Left lung (tissue), 10 donors: ENCODE data around the gene CLCA2. TPM values are rescaled to one million over a fixed set of nuclear protein-coding genes. Genes with fewer than 3 reads are reported as not detected.

Experiments used
- ATAC-seq: fragments of 200-7000 bp; cut with Tn5 transposase; one replicate; pipeline ENCODE4 v1.9.1; 2020; ENCODE audit warnings: moderate library complexity
- DNase-seq, 4 donors: peaks; one replicate each; pipeline ENCODE4 v3.0.0-alpha.2; 2013 to 2020
- H3K27ac ChIP-seq, 2 donors: fragments of 200-600 bp; sonication (generic) in 1 of 2; one replicate each; pipeline versions ENCODE4 v1.5.0 to v1.8.0; 2020 to 2021
- H3K27me3 ChIP-seq, 2 donors: fragments of 200-600 bp; sonication (generic) in 1 of 2; one replicate each; pipeline versions ENCODE4 v1.5.0 to v1.8.0; 2020 to 2021
- H3K36me3 ChIP-seq, 2 donors: fragments of 200-600 bp; sonication (generic) in 1 of 2; one replicate each; pipeline versions ENCODE4 v1.5.0 to v1.8.0; 2020 to 2021
- H3K4me1 ChIP-seq, 2 donors: fragments of 200-600 bp; one replicate each; pipeline ENCODE4 v1.8.0; 2021
- H3K4me3 ChIP-seq, 2 donors: fragments of 200-600 bp; sonication (generic) in 1 of 2; one replicate each; pipeline versions ENCODE4 v1.5.0 to v1.8.0; 2020 to 2021; ENCODE audit warnings: mild to moderate bottlenecking in 1 of 2
- H3K9me3 ChIP-seq, 2 donors: fragments of 200-600 bp; sonication (generic) in 1 of 2; one replicate each; pipeline versions ENCODE4 v1.5.0 to v1.8.0; 2020 to 2021
- intact Hi-C, 2 donors: fragments of 100-400 bp; cut with DNase I; formaldehyde crosslinking; loops; one replicate each; pipeline versions ENCODE4 v1.11.2 to v1.14.2; 2022
- polyA plus RNA-seq, 6 donors: library from polyadenylated mRNA; unstranded; fragments of 120-200 nt; gene quantifications; one replicate each; pipeline ENCODE4 v1.2.1, GENCODE V29; 2013; ENCODE audit not compliant: insufficient read length in 6 of 6
- total RNA-seq, 2 donors: library from RNA; stranded (reverse); fragmentation: NEBNext Ultra II Directional; extraction: Animal tissue kit (Norgen Biotek cat#: 25700); gene quantifications; one replicate each; pipeline ENCODE4 v1.2.1, GENCODE V29; 2021
- TF ChIP-seq, protein P1 (sequence below), 2 donors: fragments of 200-600 bp; sonication (generic) in 1 of 2; IDR thresholded peaks; one replicate each; pipeline versions ENCODE4 v1.5.0 to v1.8.0; 2021; ENCODE audit warnings: antibody characterized with exemption in 2 of 2
- donor health status: DM: no; HTN: yes; CAD: no.
- donor health status: DM: no; HTN: no; CAD: no.

CLCA2 gene
- total and polyA plus RNA-seq, 8 donors = 0.13 to 0.42 (median 0.16) TPM

DNA sequence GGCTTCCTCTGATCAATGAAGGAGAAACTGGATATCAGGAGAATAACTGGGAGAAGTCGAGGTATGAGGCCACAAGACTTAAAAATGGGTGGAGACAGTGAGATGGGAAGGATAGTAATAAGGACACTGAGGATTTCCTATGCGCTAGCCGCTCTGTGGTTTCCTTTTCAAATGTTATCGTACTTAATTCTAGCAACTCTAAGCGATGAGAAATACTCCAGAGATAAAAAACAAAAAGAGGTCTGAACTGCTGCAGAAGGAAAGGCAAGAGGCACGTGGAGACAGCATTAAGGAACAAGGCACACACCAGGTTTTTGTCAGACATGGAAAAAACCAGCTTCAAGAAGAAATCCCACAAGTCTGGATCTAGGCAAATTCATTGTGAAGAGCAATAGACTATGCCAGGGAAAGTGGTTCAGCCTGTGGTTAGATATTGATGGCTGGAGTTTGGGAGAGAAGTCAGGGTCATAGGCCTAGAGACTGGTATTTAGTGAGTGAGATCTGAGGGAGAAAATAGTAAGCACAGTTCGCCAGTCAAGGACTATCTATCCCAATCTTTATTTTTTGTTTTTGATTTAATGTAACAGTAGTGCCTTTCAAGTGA lies 5.3 kb downstream of the CLCA2 start:
- DNase-seq (peak in 2 of 4 donors; percentile 27 to 29), ATAC-seq (peak; percentile 41)
- H3K27me3 ChIP-seq = no peaks in the 10 kb centered on the region
- peak overlapping the region; percentile 69 to 80 for H3K27ac ChIP-seq
- no peaks in the 10 kb centered on the region for H3K36me3 ChIP-seq
- intact Hi-C loops = no loop called here
- H3K4me1 ChIP-seq = peaks cover 8 to 22% of the 10 kb centered on the region in 2 donors
- TF ChIP-seq, protein P1, sequence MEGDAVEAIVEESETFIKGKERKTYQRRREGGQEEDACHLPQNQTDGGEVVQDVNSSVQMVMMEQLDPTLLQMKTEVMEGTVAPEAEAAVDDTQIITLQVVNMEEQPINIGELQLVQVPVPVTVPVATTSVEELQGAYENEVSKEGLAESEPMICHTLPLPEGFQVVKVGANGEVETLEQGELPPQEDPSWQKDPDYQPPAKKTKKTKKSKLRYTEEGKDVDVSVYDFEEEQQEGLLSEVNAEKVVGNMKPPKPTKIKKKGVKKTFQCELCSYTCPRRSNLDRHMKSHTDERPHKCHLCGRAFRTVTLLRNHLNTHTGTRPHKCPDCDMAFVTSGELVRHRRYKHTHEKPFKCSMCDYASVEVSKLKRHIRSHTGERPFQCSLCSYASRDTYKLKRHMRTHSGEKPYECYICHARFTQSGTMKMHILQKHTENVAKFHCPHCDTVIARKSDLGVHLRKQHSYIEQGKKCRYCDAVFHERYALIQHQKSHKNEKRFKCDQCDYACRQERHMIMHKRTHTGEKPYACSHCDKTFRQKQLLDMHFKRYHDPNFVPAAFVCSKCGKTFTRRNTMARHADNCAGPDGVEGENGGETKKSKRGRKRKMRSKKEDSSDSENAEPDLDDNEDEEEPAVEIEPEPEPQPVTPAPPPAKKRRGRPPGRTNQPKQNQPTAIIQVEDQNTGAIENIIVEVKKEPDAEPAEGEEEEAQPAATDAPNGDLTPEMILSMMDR (IDR thresholded peaks at IDR 0.05) = no peak
- H3K9me3 ChIP-seq = no peaks in the 10 kb centered on the region
- H3K4me3 ChIP-seq = no peak overlapping the region

DNA sequence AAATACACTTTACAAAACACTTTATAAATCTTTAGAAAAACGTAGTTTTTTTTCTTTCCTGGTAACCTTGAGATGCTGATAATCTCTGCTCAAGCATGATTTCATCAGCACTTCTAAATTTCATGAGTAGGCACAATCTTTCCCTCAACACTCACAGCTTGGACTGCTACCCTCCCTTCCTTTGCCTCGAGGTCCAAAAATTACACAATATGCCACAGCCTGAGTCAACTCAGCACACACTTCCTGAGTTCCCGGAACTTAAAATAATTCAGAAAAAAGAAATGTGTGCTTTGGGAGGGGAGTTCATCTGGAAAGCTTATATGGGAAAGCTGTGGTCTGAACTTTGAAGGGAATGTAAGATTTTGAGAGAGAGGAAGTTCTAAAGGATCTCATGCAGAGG lies 5.9 kb downstream of the CLCA2 start:
- intact Hi-C loops = no loop called here
- ATAC-seq (peak; percentile 97), DNase-seq (peak in 3 of 4 donors; percentile 48 to 93 (median 90))
- TF ChIP-seq, protein P1 (IDR thresholded peaks at IDR 0.05) = no peak
- Histone ChIP-seq H3K4me1 (peaks cover 8 to 22% of the 10 kb centered on the region in 2 donors), H3K4me3 (no peak overlapping the region), H3K9me3 (no peaks in the 10 kb centered on the region), H3K27me3 (no peaks in the 10 kb centered on the region), H3K36me3 (no peaks in the 10 kb centered on the region), H3K27ac (peak overlapping the region; percentile 69 to 80)

DNA sequence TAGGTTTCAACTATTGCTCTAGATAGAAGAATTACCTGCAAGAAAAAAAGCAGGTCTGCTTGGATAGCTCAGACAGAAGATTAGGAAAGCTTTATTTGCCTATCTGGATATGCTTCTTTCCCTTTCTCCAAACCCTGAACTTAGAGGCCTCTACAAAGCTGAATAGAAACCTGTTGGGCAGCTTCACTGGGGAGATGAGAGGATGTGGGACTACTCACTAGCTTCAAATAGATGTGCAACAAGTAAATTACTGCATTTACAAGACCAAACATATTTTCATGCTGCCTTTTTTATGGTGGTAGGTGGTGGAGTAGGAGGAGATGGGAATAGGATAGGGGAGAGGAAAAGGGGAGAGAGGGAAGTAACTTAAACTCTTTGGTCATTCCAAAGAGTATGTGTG lies 6.4 kb downstream of the CLCA2 start:
- Histone ChIP-seq H3K4me3 (no peak overlapping the region), H3K4me1 (peaks cover 8 to 22% of the 10 kb centered on the region in 2 donors), H3K36me3 (no peaks in the 10 kb centered on the region), H3K27ac (peak overlapping the region; percentile 69 to 80), H3K27me3 (no peaks in the 10 kb centered on the region), H3K9me3 (no peaks in the 10 kb centered on the region)
- DNase-seq (peak in 1 of 4 donors; percentile 21), ATAC-seq (peak; percentile 56)
- TF ChIP-seq, protein P1 (IDR thresholded peaks at IDR 0.05) = no peak
- intact Hi-C loops = no loop called here

DNA sequence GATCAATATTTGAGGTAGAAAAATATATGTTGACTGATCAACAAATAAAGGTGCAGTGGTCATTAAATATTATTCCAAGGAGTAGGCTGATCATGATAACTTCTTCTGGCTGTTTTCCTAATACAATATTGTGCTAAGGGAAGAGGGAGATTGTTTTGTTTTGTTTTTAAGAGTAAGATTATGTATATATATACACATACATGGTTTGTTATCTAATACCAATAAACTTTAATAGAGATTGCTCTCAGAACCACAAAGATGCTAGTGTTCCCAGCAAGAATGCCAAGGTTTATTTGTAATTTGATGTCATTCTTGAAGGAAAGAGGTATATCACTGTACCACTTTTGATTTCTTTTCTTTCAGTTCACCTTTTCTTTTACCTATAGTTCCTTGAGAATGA lies 10.1 kb downstream of the CLCA2 start:
- no peaks in the 10 kb centered on the region for H3K27me3 ChIP-seq
- TF ChIP-seq, protein P1 (IDR thresholded peaks at IDR 0.05) = no peak
- H3K36me3 ChIP-seq = no peaks in the 10 kb centered on the region
- H3K4me3 ChIP-seq = no peak overlapping the region
- H3K27ac ChIP-seq = no peak overlapping the region
- H3K4me1 ChIP-seq = peaks cover 8 to 17% of the 10 kb centered on the region in 2 donors
- ATAC-seq (no peak), DNase-seq (no peak)
- intact Hi-C loops = no loop called here
- H3K9me3 ChIP-seq = no peaks in the 10 kb centered on the region

DNA sequence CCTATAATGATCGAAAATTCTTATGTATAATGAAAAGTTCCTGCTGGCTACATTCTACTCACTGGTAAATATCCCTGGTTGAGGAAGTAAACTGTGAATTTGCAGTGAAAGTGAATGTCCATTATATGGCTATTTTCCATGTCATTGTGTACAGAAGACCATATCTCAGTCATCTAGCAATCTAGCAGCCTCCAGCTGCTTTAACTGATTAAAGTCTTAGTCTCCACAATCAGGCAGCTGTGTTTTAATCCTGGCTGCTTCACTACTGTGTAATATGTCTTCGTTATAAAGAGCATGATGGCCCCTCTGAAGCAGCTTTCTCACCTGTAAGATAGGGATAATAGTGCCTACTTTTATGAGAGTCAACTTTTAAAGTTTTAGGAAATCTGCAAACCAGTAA lies 11.4 kb downstream of the CLCA2 start:
- intact Hi-C loops = no loop called here
- no peaks in the 10 kb centered on the region for H3K27me3 ChIP-seq
- ATAC-seq = no peak

More for the DNA sequence above, 11.4 kb downstream of the CLCA2 start:
- no peaks in the 10 kb centered on the region for H3K9me3 ChIP-seq
- no peaks in the 10 kb centered on the region for H3K36me3 ChIP-seq
- H3K4me1 ChIP-seq = peaks cover 3 to 4% of the 10 kb centered on the region in 2 donors
- no peak for DNase-seq
- H3K4me3 ChIP-seq = no peak overlapping the region
- H3K27ac ChIP-seq = no peak overlapping the region
- TF ChIP-seq, protein P1 (IDR thresholded peaks at IDR 0.05) = no peak
